ENCODE measurements around the gene BRI3. TPM values are rescaled to one million over a fixed set of nuclear protein-coding genes. Genes with fewer than 3 reads are reported as not detected.

The BRI3 gene
- total RNA-seq, 1 donor from 2014 or later: 44.5 TPM

GRCh38 chr7:98285157-98286092 lies 3.9 kb downstream of the BRI3 start:
- intact Hi-C loops (cut with micrococcal nuclease): no loop called here

DNA sequence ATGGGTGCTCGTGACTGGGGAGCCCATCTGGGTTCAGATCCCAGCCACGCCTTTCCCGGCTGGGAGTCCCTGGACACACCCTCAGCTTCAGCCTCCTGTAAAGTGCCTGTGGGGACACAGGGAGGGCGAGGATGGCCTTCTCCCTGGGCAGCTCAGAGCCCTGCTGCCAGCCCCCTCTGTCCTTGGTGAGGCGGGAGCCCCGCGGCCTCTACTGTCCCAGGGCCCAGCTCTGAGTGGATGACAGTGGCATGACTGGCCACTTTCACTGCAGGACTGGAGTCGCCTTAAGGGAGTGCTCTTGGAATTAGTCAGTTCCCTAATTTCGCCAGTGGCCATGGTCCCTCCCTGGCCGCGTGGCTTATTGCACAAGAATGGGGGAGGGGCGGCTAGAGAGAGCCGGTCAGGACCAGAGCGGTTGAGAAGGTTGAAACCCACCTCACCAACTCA lies 4.6 kb downstream of the BRI3 start:
- intact Hi-C loops (cut with micrococcal nuclease): no loop called here

DNA sequence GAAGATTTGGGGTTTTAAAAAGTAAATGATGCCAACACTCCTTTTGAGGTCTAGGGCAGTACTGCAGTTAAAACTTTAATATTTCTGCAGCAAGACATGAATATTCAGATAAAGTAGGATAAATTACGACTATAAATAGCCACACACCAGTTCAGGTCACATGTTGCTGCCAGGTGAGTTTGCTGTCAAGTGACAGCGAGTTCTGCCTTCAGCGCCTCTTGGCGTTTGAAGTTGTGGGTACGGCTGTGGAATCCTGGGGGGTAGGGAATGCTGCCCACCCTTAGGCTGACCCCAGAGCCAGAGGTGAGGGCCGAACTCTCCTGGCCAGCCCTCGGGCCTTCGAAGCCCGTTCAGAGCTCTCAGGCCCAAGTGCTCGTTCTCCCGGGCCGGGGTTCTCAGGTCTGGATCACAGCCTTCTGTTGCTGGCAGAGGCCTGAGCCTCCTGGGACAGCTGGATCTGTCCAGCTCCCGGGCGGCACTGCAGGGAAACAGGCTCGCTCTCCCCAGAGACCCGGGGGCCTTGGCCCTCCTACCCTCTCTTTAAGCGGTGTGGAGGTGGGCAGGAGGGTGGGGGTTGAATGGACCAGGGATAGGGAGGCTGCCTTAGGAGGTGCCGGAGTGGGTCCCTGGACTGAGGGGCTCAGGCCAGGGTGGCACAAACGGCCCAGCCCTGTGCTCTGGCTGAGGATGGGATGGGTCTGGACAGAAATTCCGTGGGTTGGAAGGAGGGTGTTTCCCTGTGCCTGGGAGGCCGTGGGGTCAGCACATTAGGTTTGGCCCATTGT lies 5.4 kb downstream of the BRI3 start:
- intact Hi-C loops (cut with micrococcal nuclease): no loop called here

GRCh38 chr7:98287486-98287959 lies 6.0 kb downstream of the BRI3 start:
- intact Hi-C loops (cut with micrococcal nuclease): no loop called here

DNA sequence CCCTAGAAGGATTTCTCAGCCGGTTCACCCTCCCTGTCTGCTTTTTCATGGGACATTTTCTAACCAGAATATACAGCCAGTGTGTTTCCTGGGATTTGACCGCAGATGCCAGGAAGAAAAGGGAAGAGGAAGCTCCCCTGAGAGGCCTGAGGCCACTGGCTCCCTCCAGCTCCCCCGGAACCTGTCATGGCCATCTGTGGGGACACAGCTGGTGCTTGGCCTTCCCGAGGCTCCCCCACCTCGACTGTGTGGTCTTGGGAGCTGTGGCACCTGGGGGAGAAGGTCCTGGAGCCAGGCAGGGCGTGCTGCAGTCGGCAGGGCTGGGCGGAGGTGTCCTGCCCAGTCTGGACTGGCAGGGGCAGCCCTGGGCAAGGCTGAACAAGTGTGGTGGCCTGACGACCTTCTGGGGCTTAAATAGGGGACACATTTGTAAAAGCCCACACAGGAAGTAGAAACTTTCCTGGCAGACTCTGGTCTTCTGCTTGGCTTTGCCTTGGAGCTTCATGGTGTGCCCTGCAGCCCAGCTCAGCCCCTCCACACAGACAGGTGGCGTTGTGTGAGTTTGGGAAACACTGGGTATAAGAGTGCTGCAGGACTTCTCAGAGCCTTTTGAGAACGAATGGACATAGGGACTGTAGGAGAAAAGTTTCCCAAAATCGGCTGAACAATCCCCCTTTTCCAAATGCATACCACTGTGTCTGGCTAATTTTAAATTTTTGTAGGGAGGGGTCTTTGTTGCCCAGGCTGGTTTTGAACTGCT lies 6.8 kb downstream of the BRI3 start:
- intact Hi-C loops (cut with micrococcal nuclease): no loop called here

DNA sequence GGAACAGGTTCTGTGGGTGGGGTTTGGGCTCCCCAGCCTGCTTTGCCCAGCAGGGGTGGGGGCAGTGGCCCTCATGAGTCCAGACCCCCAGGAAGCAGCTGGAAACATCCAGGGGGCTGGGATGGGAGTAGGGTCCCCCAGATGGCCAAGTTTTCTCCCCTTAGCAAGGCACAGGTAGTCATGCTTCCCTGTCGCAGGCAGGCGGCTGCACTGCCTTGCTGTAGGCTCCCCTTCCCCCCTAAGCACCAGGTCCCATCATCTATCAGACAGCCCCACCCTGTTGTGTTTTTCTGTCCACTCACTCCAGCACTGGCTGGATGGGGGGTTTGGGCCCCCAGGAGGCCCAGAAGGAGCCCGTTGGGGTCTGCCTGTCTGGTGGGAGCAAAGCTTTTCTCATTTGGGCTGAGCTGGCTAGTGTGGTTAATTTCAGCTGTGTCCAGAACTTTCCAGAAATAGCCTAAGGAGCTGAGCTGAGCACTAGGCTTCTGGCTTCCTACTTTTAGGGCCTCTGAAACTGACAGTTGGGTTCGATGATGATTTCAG lies 7.9 kb downstream of the BRI3 start:
- intact Hi-C loops (cut with micrococcal nuclease): no loop called here

DNA sequence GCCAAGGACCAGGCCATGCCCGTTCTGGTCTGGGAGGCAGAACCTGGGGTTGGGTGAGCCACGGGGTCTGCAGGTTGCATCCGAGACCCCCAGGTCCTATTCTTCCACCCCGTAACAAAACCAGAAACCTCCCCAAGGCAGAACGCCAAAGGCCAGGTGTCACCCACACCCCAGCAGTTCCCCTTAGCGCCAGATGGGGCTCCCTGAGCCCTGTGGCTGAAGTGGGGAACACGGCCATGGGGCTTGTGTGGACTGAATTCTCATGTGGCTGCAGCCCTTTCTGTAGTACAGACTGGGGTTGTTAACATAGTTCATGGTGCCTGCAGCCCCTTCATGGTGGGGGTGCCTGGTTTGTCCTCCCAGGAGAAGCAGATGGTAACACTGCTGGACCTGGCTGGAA lies 10.2 kb downstream of the BRI3 start:
- intact Hi-C loops (cut with micrococcal nuclease): no loop called here

GRCh38 chr7:98293265-98293664 lies 11.8 kb downstream of the BRI3 start:
- intact Hi-C loops (cut with micrococcal nuclease): no loop called here

DNA sequence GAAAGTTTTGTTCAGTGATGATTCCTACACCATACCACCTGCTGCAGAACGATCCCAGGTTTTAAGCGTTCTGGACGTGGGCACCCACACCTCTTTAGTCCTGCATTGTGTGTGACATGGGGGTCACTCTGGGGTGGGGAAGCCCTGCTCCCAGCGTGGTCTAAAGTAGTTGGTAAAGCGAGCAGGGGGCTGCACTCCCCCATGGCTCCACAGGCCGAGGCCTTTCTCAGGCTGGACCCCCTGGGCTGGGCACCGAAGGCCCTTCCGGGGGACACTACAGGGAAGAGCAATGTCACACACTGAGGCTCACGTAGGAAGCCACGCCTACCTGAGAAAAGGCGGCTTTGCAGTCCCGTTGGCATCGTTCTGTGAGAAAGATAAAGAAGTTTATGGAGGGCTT lies 12.3 kb downstream of the BRI3 start:
- intact Hi-C loops (cut with micrococcal nuclease): no loop called here

- intact Hi-C loops (cut with micrococcal nuclease): no loop called here
Measured at GRCh38 chr7:98294326-98294725, 12.8 kb downstream of the BRI3 start.

DNA sequence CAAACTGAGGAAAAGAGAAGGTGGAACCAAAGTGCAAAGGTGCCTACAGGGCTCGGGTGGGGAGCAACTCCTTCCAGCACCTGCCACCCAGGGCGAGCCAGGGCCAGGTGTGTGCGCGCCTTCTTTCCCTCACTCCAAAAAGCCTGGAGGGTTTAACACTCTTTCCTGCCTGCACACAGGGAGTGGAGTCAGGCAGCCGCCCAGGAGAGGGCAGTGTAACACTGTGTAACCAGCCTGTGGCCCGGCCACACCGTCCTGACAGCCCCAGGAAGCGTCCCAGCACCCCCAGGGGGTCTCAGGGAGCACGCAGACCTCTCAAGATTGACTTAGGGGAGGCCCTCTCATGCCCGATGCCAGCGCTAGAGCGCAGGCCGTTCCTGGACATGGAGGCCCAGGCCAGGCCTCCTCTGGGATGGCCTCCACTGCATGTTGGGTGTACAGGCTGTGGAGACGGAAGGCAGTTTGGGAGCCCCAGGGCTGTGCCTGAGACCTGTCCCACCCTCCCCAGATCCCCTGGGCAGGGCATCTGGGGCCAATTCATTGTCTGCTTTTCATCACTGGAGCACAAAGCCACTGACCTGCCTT lies 13.4 kb downstream of the BRI3 start:
- intact Hi-C loops (cut with micrococcal nuclease): no loop called here

GRCh38 chr7:98295467-98296192 lies 14.1 kb downstream of the BRI3 start:
- intact Hi-C loops (cut with micrococcal nuclease): no loop called here

DNA sequence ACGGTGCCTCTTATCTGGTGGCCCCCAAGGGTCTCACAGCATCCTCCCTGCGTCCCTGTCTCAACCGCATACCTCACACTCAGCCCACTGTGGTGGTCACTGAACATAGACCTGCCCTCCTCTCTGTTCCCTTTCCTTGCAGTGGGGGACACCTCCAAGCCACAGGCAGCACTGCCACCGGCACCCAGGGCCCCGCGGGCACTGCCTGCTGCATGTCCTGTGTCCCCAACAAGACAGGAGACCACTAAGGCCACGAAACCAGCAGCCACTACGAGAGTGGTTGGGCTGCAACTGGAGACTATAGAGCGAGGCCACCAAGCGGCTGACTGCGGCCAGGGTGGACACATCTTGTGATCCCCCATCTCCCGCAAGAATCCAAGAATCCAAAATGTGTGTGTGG lies 15.3 kb downstream of the BRI3 start:
- intact Hi-C loops (cut with micrococcal nuclease): no loop called here

DNA sequence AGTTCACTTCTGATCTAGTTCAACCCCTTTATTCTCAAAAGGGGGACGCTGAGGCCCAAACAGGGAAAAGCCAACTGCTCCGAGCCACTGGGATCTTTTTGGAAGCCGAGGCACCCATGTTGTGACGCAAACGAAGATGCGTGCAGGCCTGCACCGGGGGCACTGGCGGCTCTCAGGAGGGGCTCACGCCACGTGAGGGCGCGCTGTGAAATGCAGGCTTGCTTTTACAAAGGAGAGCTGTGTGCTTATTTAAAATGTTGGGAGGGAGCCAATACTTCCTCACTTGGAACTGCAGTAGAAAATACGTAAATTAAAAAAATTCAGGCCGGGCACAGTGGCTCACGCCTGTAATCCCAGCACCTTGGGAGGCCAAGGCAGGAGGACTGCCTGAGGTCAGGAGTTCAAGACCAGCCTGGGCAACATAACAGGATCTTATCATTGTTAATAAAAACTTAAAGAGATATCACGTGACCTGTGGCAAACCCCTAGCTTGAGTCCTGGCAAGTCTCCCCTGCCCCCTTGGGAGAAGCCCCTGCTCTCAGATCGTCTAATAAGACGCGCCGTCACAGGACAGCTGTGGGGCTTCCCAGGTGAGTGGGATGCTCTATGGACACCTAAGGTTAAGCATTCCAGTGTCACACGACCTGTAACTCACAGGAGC lies 16.3 kb downstream of the BRI3 start:
- intact Hi-C loops (cut with micrococcal nuclease): no loop called here

GRCh38 chr7:98300595-98301372 lies 19.3 kb downstream of the BRI3 start:
- intact Hi-C loops (cut with micrococcal nuclease): no loop called here

- intact Hi-C loops (cut with micrococcal nuclease): no loop called here
Measured at GRCh38 chr7:98301693-98302470, 20.4 kb downstream of the BRI3 start.

DNA sequence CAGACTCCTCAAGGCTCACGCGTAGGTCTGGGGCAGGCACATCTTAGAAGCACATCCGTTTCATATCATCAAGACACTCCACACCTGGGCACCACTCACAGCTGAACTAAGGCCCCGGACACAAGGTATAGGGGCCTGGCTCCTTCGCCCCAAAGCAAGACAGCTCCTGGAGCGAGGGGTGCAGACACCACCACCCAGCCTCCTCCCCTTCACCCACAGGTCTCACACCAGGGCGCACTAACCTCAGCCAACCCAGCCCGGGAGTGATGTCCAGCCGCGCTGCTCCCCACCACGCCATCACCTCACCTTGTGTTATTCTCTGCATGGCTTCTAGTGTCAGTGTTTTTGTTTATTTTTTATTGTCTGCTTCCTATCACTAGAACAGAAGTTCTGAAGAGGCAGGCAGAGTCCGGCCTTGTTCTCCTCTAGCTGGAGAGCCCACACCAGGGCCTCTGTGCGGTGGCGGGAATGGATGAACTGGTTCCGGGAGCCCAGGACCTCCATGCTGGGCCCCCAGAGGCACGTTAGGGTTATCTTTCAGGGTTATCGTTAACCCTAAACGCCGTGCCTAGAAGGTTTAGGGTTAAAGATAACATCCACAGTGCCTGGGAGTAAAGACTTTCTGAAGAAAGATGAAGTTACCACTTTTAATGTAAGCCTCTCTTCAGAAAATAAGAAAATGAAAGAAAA lies 21.8 kb downstream of the BRI3 start:
- intact Hi-C loops (cut with micrococcal nuclease): no loop called here
